Measurements from ENCODE around the gene GUCA1C.

DNA sequence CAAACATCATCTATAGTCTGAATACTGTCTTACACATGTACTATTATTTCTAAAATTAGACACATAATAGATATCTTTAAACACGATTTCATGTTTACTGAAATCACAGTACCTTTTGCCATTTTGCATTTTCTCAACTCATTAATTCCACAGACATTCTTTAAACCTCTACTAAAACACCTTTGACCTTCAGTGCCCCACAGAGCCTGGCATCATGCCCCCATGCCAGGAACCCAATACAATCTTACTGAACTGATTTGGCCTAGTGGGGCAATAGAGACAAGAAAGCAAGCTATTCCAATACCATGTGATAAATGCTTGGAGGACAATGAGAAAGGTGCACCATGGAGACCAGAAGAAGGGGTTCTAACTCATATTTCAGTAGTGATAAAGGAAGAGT lies 19.3 kb upstream of the GUCA1C start:
- TF ChIP-seq POLR2A (IDR thresholded peaks at IDR 0.05; ENCODE audit: low read length) (no peak), GATA1 (IDR thresholded peaks at IDR 0.05; ENCODE audit: low read depth, low read length) (no peak)

Data from erythroblast (primary cell).